Type B pancreatic cell (in vitro differentiated cells): ENCODE measurements around the gene MALRD1. TPM values are rescaled to one million over a fixed set of nuclear protein-coding genes. Genes with fewer than 3 reads are reported as not detected.

Experiments used
- DNase-seq: peaks from one replicate; pipeline ENCODE4 v3.0.0; 2021; ENCODE audit warnings: mixed read lengths; ENCODE audit not compliant: unreplicated experiment; ENCODE audit errors: extremely low spot score
- H3K27ac Mint-ChIP-seq: 2 replicates; pipeline ENCODE4 v1.8.0; 2021; ENCODE audit warnings: mild to moderate bottlenecking, mixed read lengths
- H3K27me3 Mint-ChIP-seq: 2 replicates; pipeline ENCODE4 v1.8.0; 2021; ENCODE audit warnings: mixed read lengths
- H3K36me3 Mint-ChIP-seq: 2 replicates; pipeline ENCODE4 v1.8.0; 2021; ENCODE audit warnings: mixed read lengths
- H3K4me1 Mint-ChIP-seq: one replicate; pipeline ENCODE4 v1.8.0; 2021; ENCODE audit warnings: mixed read lengths; ENCODE audit not compliant: unreplicated experiment
- H3K4me3 Mint-ChIP-seq: 2 replicates; pipeline ENCODE4 v1.8.0; 2021; ENCODE audit warnings: mild to moderate bottlenecking, mixed read lengths
- H3K9me3 Mint-ChIP-seq: 2 replicates; pipeline ENCODE4 v1.8.0; 2021; ENCODE audit warnings: mixed read lengths
- total RNA-seq: library from RNA; stranded (reverse); gene quantifications from 2 replicates; pipeline ENCODE4 v1.2.1, GENCODE V29; 2021; ENCODE audit warnings: low replicate concordance
- TF ChIP-seq, protein P1 (sequence below): fragments of 200-600 bp; sonication (generic); conservative IDR thresholded peaks from 2 replicates; pipeline ENCODE4 v1.5.0; 2021; ENCODE audit warnings: antibody characterized with exemption, mild to moderate bottlenecking

Gene MALRD1
- total RNA-seq, 1 donor from 2014 or later: 1.4 TPM

GRCh38 chr10:19041171-19041570, 7.4 kb upstream of the MALRD1 start:
- no peak overlapping the region for H3K4me3 Mint-ChIP-seq
- TF ChIP-seq, protein P1, sequence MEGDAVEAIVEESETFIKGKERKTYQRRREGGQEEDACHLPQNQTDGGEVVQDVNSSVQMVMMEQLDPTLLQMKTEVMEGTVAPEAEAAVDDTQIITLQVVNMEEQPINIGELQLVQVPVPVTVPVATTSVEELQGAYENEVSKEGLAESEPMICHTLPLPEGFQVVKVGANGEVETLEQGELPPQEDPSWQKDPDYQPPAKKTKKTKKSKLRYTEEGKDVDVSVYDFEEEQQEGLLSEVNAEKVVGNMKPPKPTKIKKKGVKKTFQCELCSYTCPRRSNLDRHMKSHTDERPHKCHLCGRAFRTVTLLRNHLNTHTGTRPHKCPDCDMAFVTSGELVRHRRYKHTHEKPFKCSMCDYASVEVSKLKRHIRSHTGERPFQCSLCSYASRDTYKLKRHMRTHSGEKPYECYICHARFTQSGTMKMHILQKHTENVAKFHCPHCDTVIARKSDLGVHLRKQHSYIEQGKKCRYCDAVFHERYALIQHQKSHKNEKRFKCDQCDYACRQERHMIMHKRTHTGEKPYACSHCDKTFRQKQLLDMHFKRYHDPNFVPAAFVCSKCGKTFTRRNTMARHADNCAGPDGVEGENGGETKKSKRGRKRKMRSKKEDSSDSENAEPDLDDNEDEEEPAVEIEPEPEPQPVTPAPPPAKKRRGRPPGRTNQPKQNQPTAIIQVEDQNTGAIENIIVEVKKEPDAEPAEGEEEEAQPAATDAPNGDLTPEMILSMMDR: no peak
- no peaks in the 10 kb centered on the region for H3K27me3 Mint-ChIP-seq
- no peaks in the 10 kb centered on the region for H3K36me3 Mint-ChIP-seq
- H3K4me1 Mint-ChIP-seq: peaks cover 7% of the 10 kb centered on the region
- peaks cover 4% of the 10 kb centered on the region for H3K9me3 Mint-ChIP-seq
- H3K27ac Mint-ChIP-seq: no peak overlapping the region
- DNase-seq: no peak

GRCh38 chr10:19043431-19043830, 5.2 kb upstream of the MALRD1 start:
- Mint-ChIP-seq H3K9me3 (peaks cover 4% of the 10 kb centered on the region), H3K36me3 (no peaks in the 10 kb centered on the region), H3K27ac (no peak overlapping the region), H3K27me3 (no peaks in the 10 kb centered on the region), H3K4me1 (peaks cover 12% of the 10 kb centered on the region), H3K4me3 (no peak overlapping the region)
- DNase-seq: no peak
- TF ChIP-seq, protein P1: no peak

DNA sequence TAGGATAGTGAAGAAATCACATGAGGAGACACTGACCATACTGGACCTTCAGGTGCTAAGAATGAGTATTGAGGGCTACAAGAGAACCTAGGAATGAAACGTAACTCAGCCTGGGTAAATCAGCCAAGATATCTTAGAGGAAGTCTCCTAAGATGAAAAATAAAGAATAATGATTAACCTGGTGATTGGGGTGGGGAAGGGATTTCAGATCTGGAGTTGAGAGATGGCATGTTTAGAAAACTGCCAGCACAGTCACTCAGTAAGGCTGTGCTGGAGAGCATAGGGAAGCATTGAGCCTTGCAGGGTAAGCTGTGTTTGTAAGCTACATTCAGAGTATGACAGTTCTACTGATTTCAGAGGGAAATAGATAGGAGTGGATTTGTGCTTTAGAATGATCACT, 1.9 kb upstream of the MALRD1 start:
- Mint-ChIP-seq H3K36me3 (no peaks in the 10 kb centered on the region), H3K9me3 (peaks cover 10% of the 10 kb centered on the region), H3K27ac (no peak overlapping the region), H3K27me3 (no peaks in the 10 kb centered on the region), H3K4me1 (peaks cover 13% of the 10 kb centered on the region), H3K4me3 (no peak overlapping the region)
- no peak for DNase-seq
- TF ChIP-seq, protein P1: no peak

DNA sequence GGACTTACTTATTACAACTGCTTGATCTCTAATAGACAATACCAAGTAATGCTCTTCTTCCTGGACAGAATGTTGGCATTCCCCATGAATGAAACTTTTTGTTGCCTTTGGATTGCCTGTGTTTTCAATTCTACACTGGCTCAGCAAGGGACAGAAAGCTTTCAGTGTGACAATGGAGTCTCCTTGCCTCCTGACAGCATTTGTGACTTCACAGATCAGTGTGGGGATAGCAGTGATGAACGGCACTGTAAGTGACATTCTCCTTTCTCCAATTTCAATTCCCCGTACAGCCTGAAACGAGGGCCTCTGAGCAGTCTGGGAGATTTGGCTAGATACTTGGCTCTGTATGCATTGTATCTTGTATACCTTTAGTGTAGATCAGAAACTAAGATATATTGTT, 290 bp downstream of the MALRD1 start:
- TF ChIP-seq, protein P1: no peak
- Mint-ChIP-seq H3K4me1 (peaks cover 13% of the 10 kb centered on the region), H3K9me3 (peaks cover 12% of the 10 kb centered on the region), H3K27me3 (no peaks in the 10 kb centered on the region), H3K27ac (no peak overlapping the region), H3K4me3 (no peak overlapping the region), H3K36me3 (no peaks in the 10 kb centered on the region)
- no peak for DNase-seq

DNA sequence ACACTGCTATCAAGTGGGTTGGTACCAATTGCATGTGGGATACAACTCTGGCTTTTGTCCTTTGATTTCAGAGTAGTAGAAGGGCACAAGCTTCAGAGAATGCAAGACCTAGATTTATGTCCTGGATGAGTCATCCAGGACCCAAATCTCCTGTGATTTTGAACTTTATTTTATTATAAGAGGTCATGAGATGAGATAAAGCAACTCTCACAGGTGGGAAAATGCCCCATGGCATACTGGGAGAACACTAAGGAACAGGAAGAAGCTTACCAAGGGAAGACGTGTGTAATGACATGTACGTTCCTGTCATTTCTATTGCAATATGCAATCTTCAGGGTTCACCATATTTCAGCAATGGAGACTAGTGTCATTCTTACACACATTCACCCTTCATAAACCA, 966 bp downstream of the MALRD1 start:
- Mint-ChIP-seq H3K36me3 (no peaks in the 10 kb centered on the region), H3K27me3 (no peaks in the 10 kb centered on the region), H3K4me1 (peaks cover 13% of the 10 kb centered on the region), H3K27ac (no peak overlapping the region), H3K4me3 (no peak overlapping the region), H3K9me3 (peaks cover 12% of the 10 kb centered on the region)
- no peak for DNase-seq
- TF ChIP-seq, protein P1: no peak

GRCh38 chr10:19054289-19054835, 5.8 kb downstream of the MALRD1 start:
- DNase-seq: no peak
- peaks cover 8% of the 10 kb centered on the region for H3K9me3 Mint-ChIP-seq
- H3K4me1 Mint-ChIP-seq: no peaks in the 10 kb centered on the region
- no peaks in the 10 kb centered on the region for H3K36me3 Mint-ChIP-seq
- TF ChIP-seq, protein P1: no peak
- no peaks in the 10 kb centered on the region for H3K27me3 Mint-ChIP-seq
- no peak overlapping the region for H3K27ac Mint-ChIP-seq
- H3K4me3 Mint-ChIP-seq: no peak overlapping the region
